H1 (cell line): ENCODE results near the gene FAM177A1. TPM values are rescaled to one million over a fixed set of nuclear protein-coding genes. Genes with fewer than 3 reads are reported as not detected.

ENCODE experiments used
- CTCF ChIA-PET: fragments of 300-600 bp; sonication (Branson Sonifier 250); formaldehyde crosslinking; loops from one replicate; lab custom pipeline; 2021; ENCODE audit not compliant: partially characterized antibody; lab: Charles Lee
- POLR2A ChIA-PET: fragments of 300-600 bp; sonication (Branson Sonifier 250); formaldehyde crosslinking; loops from one replicate; lab custom pipeline; 2021; ENCODE audit warnings: inconsistent platforms; ENCODE audit not compliant: partially characterized antibody; lab: Charles Lee
- DNase-seq, 2 experiments: peaks; one replicate each; pipeline versions ENCODE4 v3.0.0 to v3.0.0-alpha.2; 2010 to 2022; ENCODE audit warnings: low spot score in 2 of 2, low read depth in 1 of 2, mixed read lengths in 1 of 2
- FAIRE-seq: peaks from 2 replicates; lab custom pipeline; 2011; peaks lifted over from hg19 to GRCh38; lab: Jason Lieb, UNC
- H2AFZ ChIP-seq: 2 replicates; pipeline ENCODE4 v1.8.1; 2012; ENCODE audit warnings: low read length, inconsistent platforms
- H2AK5ac ChIP-seq: 2 replicates; pipeline ENCODE4 v1.6.1; 2013; ENCODE audit warnings: low read depth, low read length
- H2BK120ac ChIP-seq: replicated peaks from 2 replicates; pipeline ENCODE3; 2013; ENCODE audit warnings: low read depth, low read length, inconsistent platforms
- H2BK12ac ChIP-seq: 2 replicates; pipeline ENCODE4 v1.6.1; 2013; ENCODE audit warnings: low read depth, low read length
- H2BK15ac ChIP-seq: 2 replicates; pipeline ENCODE4 v1.6.1; 2013; ENCODE audit warnings: low read length
- H2BK20ac ChIP-seq: 2 replicates; pipeline ENCODE4 v1.6.1; 2013; ENCODE audit warnings: low read length
- H2BK5ac ChIP-seq: 2 replicates; pipeline ENCODE4 v1.6.1; 2013; ENCODE audit warnings: low read depth, low read length
- H3K14ac ChIP-seq: 2 replicates; pipeline ENCODE4 v1.6.1; 2013; ENCODE audit warnings: inconsistent platforms; ENCODE audit not compliant: insufficient read length
- H3K18ac ChIP-seq: 2 replicates; pipeline ENCODE4 v1.6.1; 2013; ENCODE audit warnings: low read length; ENCODE audit errors: extremely low read depth
- H3K23ac ChIP-seq: 2 replicates; pipeline ENCODE4 v1.6.1; 2013; ENCODE audit warnings: inconsistent platforms; ENCODE audit not compliant: insufficient read length
- H3K23me2 ChIP-seq: 2 replicates; pipeline ENCODE4 v1.6.1; 2013; ENCODE audit warnings: low read depth, low read length
- H3K27ac ChIP-seq: 2 replicates; pipeline ENCODE4 v1.6.1; 2011; ENCODE audit warnings: low read depth, low read length, inconsistent platforms
- H3K27me3 ChIP-seq, 4 experiments: replicated peaks in 1 of 4; 1 replicate in 1 of 4; 2 replicates in 3 of 4; pipeline versions ENCODE4 v1.6.1 to v1.8.1; 2011 to 2013; ENCODE audit warnings: low read length in 3 of 4, mild to moderate bottlenecking in 3 of 4, inconsistent platforms in 2 of 4, mixed read lengths in 2 of 4, moderate library complexity in 1 of 4; ENCODE audit not compliant: control insufficient read depth in 3 of 4, insufficient read depth in 3 of 4; ENCODE audit errors: extremely low read depth in 1 of 4
- H3K36me3 ChIP-seq, 4 experiments: 2 replicates each; pipeline versions ENCODE4 v1.6.1 to v1.8.1; 2011 to 2013; ENCODE audit warnings: mild to moderate bottlenecking in 4 of 4, low read length in 3 of 4, moderate library complexity in 2 of 4, control low read depth in 1 of 4, inconsistent platforms in 1 of 4; ENCODE audit not compliant: insufficient read depth in 4 of 4, control insufficient read depth in 2 of 4
- H3K4ac ChIP-seq: replicated peaks from 2 replicates; pipeline ENCODE3; 2013; ENCODE audit warnings: low read length, low read depth, mixed read lengths, inconsistent platforms; ENCODE audit not compliant: insufficient read length
- H3K4me1 ChIP-seq, 4 experiments: replicated peaks in 1 of 4; 1 replicate in 1 of 4; 2 replicates in 3 of 4; pipeline versions ENCODE4 v1.6.1 to v1.8.1; 2011 to 2013; ENCODE audit warnings: low read length in 3 of 4, inconsistent platforms in 2 of 4, mixed read lengths in 1 of 4; ENCODE audit not compliant: insufficient read depth in 4 of 4, control insufficient read depth in 3 of 4
- H3K4me2 ChIP-seq, 2 experiments: 2 replicates each; pipeline versions ENCODE4 v1.6.1 to v1.8.1; 2011 to 2013; ENCODE audit warnings: low read depth in 2 of 2, low read length in 2 of 2, control low read depth in 1 of 2, inconsistent platforms in 1 of 2, mild to moderate bottlenecking in 1 of 2; ENCODE audit not compliant: insufficient read depth in 1 of 2
- H3K4me3 ChIP-seq, 4 experiments: fragments of 200-600, 300-600 bp in 1 of 4; sonication (generic), shearing (Covaris generic), sonication (Bioruptor Twin) in 1 of 4; 2 replicates each; pipeline versions ENCODE4 v1.5.1 to v1.8.1; 2011 to 2016; ENCODE audit warnings: low read length in 4 of 4, low read depth in 3 of 4, control low read depth in 2 of 4, inconsistent platforms in 2 of 4, mild to moderate bottlenecking in 2 of 4, mixed read lengths in 1 of 4, moderate library complexity in 1 of 4; ENCODE audit not compliant: insufficient read depth in 2 of 4; ENCODE audit errors: extremely low read depth in 1 of 4
- H3K56ac ChIP-seq: replicated peaks from 2 replicates; pipeline ENCODE3; 2013; ENCODE audit warnings: low read depth, mild to moderate bottlenecking, mixed read lengths, low read length, inconsistent platforms; ENCODE audit not compliant: insufficient read length
- H3K79me1 ChIP-seq: 2 replicates; pipeline ENCODE4 v1.6.1; 2013; ENCODE audit warnings: low read depth, low read length, control low read depth
- H3K79me2 ChIP-seq, 2 experiments: 2 replicates each; pipeline versions ENCODE4 v1.6.1 to v1.8.1; 2012 to 2013; ENCODE audit warnings: low read length in 2 of 2, mild to moderate bottlenecking in 2 of 2, inconsistent platforms in 1 of 2; ENCODE audit not compliant: insufficient read depth in 2 of 2, control insufficient read depth in 1 of 2
- H3K9ac ChIP-seq, 4 experiments: replicated peaks in 1 of 4; 1 replicate in 1 of 4; 2 replicates in 3 of 4; pipeline versions ENCODE4 v1.6.1 to v1.8.1; 2011 to 2013; ENCODE audit warnings: low read depth in 3 of 4, low read length in 3 of 4, control low read depth in 2 of 4, mild to moderate bottlenecking in 2 of 4, moderate library complexity in 2 of 4, inconsistent platforms in 1 of 4; ENCODE audit errors: extremely low read depth in 1 of 4
- H3K9me3 ChIP-seq, 2 experiments: 2 replicates each; pipeline versions ENCODE4 v1.6.1 to v1.8.1; 2012 to 2013; ENCODE audit warnings: mild to moderate bottlenecking in 2 of 2, moderate library complexity in 2 of 2, control low read depth in 1 of 2, inconsistent platforms in 1 of 2, low read depth in 1 of 2, low read length in 1 of 2, mixed read lengths in 1 of 2; ENCODE audit not compliant: insufficient read depth in 2 of 2
- H4K20me1 ChIP-seq, 2 experiments: replicated peaks in 1 of 2; 2 replicates each; pipeline versions ENCODE3 to v1.8.1; 2011 to 2013; ENCODE audit warnings: inconsistent platforms in 2 of 2, low read length in 2 of 2, mild to moderate bottlenecking in 1 of 2; ENCODE audit not compliant: insufficient read depth in 2 of 2, control insufficient read depth in 1 of 2
- H4K5ac ChIP-seq: 2 replicates; pipeline ENCODE4 v1.6.1; 2013; ENCODE audit warnings: low read length, low read depth, mixed read lengths, inconsistent platforms; ENCODE audit not compliant: insufficient read length
- H4K8ac ChIP-seq: 2 replicates; pipeline ENCODE4 v1.8.0; 2013; ENCODE audit warnings: mild to moderate bottlenecking, moderate library complexity, low read length, inconsistent platforms; ENCODE audit not compliant: insufficient read depth; ENCODE audit errors: extremely low read depth
- H4K91ac ChIP-seq: replicated peaks from 2 replicates; pipeline ENCODE3; 2013; ENCODE audit warnings: low read length, mixed read lengths, inconsistent platforms; ENCODE audit not compliant: insufficient read length
- CBX8 ChIP-seq: fragments of 300-800, 300-1000 bp; sonication (generic); IDR thresholded peaks from 2 replicates; pipeline ENCODE4 v1.7.1; 2016; ENCODE audit warnings: low read depth, low read length, borderline replicate concordance
- WGBS, 2 experiments: shearing (Covaris generic) in 1 of 2; methylation state at CpG; one replicate each; pipeline versions ENCODE4 v1.1.6 to v1.1.7; 2013 to 2015; ENCODE audit warnings: low lambda C conversion rate in 2 of 2, mixed read lengths in 2 of 2, inconsistent platforms in 1 of 2, low coverage in 1 of 2, missing lambda C conversion rate in 1 of 2; ENCODE audit not compliant: insufficient replicate concordance in 2 of 2, insufficient coverage in 1 of 2, insufficient read length in 1 of 2; ENCODE audit errors: extremely low coverage in 1 of 2, missing lambda C conversion rate in 1 of 2; 5-methylcytosine and 5-hydroxymethylcytosine counted together
- polyA plus RNA-seq, 7 experiments: library from polyadenylated mRNA; depleted of rRNA in 3 of 7; stranded (reverse) in 5 of 7; unstranded in 2 of 7; fragments of >200 nt in 5 of 7; fragments of 200-250 nt in 2 of 7; gene quantifications; 1 replicate in 5 of 7; 2 replicates in 1 of 7; 4 replicates in 1 of 7; pipeline versions ENCODE4 v1.2.1 to v1.2.3, GENCODE V29; 2011 to 2013; ENCODE audit warnings: missing spikeins in 2 of 7, mixed read lengths in 2 of 7
- total RNA-seq: library from RNA; stranded (reverse); fragmentation: NEBNext Ultra II Directional; extraction: Animal tissue kit (Norgen Biotek cat#: 25700); gene quantifications from 2 replicates; pipeline ENCODE4 v1.2.1, GENCODE V29; 2021

The FAM177A1 gene
- total and polyA plus RNA-seq, 2 of the 8 experiments (the other 6 are each of a cell fraction or from before 2014, with no cell fraction given) = 11.3 to 34.0 TPM

DNA sequence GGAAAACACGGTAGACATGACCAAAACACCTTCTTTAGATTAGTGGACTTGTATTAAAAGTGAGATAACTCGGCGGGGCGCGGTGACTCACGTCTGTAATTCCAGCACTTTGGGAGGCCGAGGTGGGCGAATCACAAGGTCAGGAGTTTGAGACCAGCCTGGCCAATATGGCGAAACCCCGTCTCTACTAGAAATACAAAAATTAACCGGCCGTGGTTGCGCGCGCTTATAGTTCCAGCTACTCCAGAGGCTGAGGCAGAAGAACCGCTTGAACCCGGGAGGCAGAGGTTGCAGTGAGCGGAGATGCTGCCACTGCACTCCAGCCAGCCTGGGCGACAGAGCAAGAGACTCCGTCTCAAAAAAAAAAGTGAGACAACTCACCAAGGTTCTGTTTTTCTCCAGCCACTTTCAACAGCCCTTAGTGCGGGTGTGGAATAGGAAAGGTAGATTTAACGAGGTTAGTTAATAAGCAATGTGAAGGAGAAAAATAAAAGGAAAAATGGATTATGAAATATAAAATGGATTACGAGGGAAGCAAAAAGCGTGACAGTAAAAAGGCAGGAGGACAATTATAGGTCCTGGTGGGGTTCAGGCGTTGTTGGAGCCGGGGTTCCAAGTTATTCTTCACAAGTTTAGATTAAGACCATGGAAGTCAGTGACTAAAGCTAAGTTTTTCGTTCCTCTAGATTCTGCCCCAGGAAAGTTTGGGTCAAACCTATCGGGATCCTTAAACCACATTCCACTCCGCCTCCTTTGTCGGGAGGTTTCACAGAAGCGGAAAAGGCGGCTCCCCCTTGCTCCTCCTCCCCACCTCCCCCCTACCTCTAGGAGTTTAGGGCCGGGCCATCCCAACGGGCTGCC, 75.2 kb downstream of the FAM177A1 start:
- Histone ChIP-seq H3K79me1 (no peaks in the 10 kb centered on the region; the same call in 1 of the 2 replicates), H3K23me2 (peaks cover 3% of the 10 kb centered on the region; the same call in 1 of the 2 replicates), H3K27me3 (no peaks in the 10 kb centered on the region), H2BK20ac (no peak overlapping the region), H4K8ac (peak overlapping the region; percentile 95; the same call in 1 of the 2 replicates), H3K9ac (peak overlapping the region in 3 of 4 experiments; percentile 96 to 100 (median 99); a peak in 6 of 7 replicates), H3K23ac (no peak overlapping the region), H4K5ac (no peak overlapping the region), H3K79me2 (peaks cover 0 to 7% of the 10 kb centered on the region in 2 experiments; a peak in 1 of 4 replicates), H3K4me2 (peak overlapping the region; percentile 83 to 97), H3K14ac (no peak overlapping the region), H3K4ac (no peak overlapping the region), H3K18ac (0 out of 2 replicates have a peak overlapping the region, but pooled peaks have one; percentile 43), H2BK12ac (no peak overlapping the region; the same call in 1 of the 2 replicates), H2BK5ac (peak overlapping the region; percentile 99), H3K36me3 (no peaks in the 10 kb centered on the region; a peak in 1 of 8 replicates), H2BK15ac (0 out of 2 replicates have a peak overlapping the region, but pooled peaks have one; percentile 29), H3K27ac (peak overlapping the region; percentile 99), H3K4me1 (peaks cover 0 to 4% (median 2%) of the 10 kb centered on the region in 4 experiments; a peak in 3 of 7 replicates), H2AK5ac (0 out of 2 replicates have a peak overlapping the region, but pooled peaks have one; percentile 26), H3K4me3 (peak overlapping the region; percentile 90 to 97 (median 93)), H3K9me3 (no peaks in the 10 kb centered on the region), H2AFZ (no peak overlapping the region), H4K20me1 (no peaks in the 10 kb centered on the region), H3K56ac (peak overlapping the region; percentile 9), H4K91ac (no peak overlapping the region), H2BK120ac (no peak overlapping the region)
- DNase-seq (no peak), FAIRE-seq (no peak)
- no peak for TF ChIP-seq CBX8
- CTCF ChIA-PET = interaction anchor here (0.7 to 1.2 kb wide), 2 partner anchors 20 kb away, joined by 3 to 5 read pairs; no protein-coding TSS in a partner anchor
- WGBS, 2 experiments = 33 to 100% methylated on average over 3 to 33 of the region's 34 CpGs
- POLR2A ChIA-PET = interaction anchor here (0.6 to 3.0 kb wide), 28 partner anchors 8 to 382 kb away, joined by 3 to 19 read pairs (median 3); partner anchors contain the start of genes FAM177A1, NFKBIA, PSMA6 and SRP54
